Astrocyte of the spinal cord (primary cell): ENCODE results near the gene KARS1.

Experiments
- DNase-seq: peaks from one replicate; pipeline ENCODE4 v3.0.0; 2011; ENCODE audit warnings: low read depth, low spot score
- H3K4me3 ChIP-seq: 2 replicates; pipeline ENCODE4 v1.5.1; 2011; ENCODE audit warnings: low read depth, mild to moderate bottlenecking, low read length, moderate library complexity
- in situ Hi-C: cut with HindIII; loops from 2 replicates; pipeline ENCODE4 v1.10.0; 2017; ENCODE audit warnings: low sequenced_read_pairs
- TF ChIP-seq, protein P1 (sequence below): IDR thresholded peaks from 2 replicates; pipeline ENCODE4 v1.5.1; 2012; ENCODE audit warnings: low read depth, mild to moderate bottlenecking, low read length, inconsistent platforms

The KARS1 gene

DNA sequence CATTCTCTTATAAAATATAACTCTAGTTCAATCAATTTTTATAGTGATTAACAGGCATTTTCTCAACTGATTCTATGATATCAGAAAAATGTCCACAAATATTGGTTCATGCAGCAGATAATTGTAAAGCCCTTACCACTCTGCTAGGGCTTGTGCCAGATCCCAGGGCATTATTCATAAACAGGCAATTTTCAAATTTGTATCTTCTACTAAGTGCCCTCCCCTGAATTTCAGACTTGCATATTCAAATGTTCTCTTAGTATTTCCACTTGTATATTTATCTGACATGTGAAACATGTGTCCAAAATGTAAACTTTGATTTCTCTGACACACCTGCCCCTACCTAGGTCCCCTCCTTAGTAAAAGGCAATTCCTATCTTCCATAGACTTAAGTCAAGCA, 20.0 kb upstream of the KARS1 start:
- TF ChIP-seq, protein P1, sequence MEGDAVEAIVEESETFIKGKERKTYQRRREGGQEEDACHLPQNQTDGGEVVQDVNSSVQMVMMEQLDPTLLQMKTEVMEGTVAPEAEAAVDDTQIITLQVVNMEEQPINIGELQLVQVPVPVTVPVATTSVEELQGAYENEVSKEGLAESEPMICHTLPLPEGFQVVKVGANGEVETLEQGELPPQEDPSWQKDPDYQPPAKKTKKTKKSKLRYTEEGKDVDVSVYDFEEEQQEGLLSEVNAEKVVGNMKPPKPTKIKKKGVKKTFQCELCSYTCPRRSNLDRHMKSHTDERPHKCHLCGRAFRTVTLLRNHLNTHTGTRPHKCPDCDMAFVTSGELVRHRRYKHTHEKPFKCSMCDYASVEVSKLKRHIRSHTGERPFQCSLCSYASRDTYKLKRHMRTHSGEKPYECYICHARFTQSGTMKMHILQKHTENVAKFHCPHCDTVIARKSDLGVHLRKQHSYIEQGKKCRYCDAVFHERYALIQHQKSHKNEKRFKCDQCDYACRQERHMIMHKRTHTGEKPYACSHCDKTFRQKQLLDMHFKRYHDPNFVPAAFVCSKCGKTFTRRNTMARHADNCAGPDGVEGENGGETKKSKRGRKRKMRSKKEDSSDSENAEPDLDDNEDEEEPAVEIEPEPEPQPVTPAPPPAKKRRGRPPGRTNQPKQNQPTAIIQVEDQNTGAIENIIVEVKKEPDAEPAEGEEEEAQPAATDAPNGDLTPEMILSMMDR = no peak
- in situ Hi-C loops = no loop called here
- no peak for DNase-seq
- H3K4me3 ChIP-seq = no peak overlapping the region

DNA sequence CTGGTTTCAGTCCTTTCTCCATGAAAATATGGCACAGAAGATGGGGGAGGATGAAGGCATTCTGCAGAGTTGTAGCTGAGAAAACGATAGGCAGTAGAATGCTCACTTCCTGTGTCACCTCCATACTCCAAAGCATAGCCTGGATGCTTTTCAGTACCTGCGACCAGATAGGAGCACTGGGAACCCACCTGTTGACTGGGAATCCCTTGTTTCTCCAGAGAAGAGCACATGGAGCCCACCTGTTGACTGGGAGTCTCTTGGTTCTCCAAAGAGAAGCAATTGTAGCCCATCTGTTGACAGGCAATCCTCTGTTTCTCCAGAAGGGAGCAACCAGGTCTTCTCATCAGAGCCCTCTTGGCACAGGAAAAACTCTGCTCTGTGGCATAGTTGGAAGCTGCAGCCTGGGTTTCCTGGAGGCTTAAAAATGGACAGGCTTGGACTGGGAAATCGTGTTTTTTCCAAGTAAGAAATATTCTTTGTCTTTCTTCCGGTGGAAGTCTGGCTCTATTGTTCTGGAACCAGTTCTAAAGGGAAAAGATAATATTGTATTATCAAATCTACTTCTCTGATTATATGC, 13.3 kb upstream of the KARS1 start:
- H3K4me3 ChIP-seq = no peak overlapping the region
- DNase-seq = no peak
- in situ Hi-C loops = no loop called here
- TF ChIP-seq, protein P1 = no peak

DNA sequence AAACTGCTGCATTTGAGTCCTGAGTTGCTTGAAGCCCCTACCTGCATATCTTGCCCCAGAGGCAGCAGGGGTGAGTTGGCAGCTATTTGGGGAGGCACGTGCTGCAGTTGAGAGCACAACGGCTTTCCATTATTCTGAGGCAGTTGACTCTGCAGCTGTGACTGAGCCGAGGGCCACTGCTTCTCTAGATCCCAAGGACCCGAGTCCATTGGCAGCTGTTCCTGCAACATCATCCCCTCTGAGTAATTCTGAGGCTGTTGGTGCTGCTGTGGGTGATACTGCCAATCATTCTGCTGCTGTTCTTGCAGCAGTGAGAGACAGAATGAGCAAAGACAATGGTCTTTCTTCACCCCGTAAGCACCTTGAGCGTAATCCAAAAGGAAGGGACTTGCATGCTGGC, 12.9 kb upstream of the KARS1 start:
- TF ChIP-seq, protein P1 = no peak
- no peak for DNase-seq
- H3K4me3 ChIP-seq = no peak overlapping the region
- in situ Hi-C loops = no loop called here

DNA sequence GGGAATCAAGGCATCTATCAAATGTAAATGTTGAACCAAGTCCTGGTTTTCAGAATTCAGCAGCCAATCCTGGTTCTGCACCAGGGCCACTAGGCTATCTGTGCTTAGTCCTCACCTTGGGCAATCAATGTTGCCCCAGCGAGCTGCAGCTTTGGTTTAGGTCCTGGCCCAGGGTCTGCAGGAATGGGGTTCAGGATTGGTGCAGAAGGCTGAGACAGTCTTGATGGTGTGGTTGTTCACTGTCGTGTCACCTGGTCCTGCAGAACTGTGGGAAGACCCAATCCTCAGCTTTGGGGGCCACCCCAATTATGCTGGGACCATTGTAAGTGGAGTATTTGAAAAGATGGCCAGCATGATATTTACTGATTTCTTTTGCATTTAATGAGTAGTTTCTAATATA, 10.7 kb upstream of the KARS1 start:
- no peak overlapping the region for H3K4me3 ChIP-seq
- DNase-seq = no peak
- in situ Hi-C loops = no loop called here
- TF ChIP-seq, protein P1 = no peak

DNA sequence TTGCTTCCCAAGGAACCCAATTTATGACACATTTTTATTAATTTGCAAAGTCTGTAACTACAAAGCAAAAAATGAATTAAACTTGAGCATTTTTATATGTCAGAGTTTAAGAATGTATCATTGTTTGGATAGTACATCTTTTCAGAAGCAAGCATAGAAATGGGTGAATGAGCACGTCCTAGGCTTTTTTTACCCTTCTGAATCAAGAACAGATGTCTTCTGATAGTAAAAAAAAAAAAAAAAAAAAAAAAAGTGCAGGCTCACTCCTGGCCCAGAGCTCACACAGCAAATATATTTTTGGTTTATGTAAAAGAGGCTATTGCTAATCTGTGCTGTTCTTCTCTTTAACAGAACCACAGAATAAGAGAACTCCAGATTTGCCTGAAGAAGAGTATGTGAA, 6.5 kb upstream of the KARS1 start:
- in situ Hi-C loops = no loop called here
- DNase-seq = peak; percentile 15
- TF ChIP-seq, protein P1 = no peak
- H3K4me3 ChIP-seq = no peak overlapping the region

DNA sequence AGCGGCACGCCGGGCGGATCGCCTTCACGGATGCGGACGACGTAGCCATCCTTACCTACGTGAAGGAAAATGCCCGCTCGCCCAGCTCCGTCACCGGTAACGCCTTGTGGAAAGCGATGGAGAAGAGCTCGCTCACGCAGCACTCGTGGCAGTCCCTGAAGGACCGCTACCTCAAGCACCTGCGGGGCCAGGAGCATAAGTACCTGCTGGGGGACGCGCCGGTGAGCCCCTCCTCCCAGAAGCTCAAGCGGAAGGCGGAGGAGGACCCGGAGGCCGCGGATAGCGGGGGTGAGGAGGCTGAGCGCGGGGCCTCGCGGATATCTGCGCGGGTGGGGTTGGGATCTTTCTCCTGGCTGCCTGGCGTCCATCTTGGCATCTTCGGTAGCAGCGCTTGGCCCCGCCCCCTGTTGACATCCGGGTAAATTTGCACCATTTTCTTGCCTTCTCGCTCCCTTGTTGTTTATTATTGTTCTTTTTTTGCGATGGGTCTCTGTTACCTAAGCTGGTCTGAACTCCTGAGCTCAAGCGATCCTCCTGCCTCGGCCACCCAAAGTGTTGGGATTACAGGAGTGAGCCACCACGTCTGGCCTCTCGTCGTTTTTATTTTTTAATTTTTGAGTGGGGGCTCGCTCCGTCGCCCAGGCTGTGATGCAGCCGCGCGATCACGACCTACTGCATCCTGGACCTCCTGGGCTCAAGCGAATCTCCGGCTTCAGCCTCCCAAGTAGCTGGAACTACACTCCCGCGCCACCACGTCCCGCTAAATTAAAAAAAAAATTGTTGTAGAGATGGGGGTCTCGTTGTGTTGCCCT, 1.0 kb upstream of the KARS1 start:
- in situ Hi-C loops = no loop called here

More for the DNA sequence above, 1.0 kb upstream of the KARS1 start:
- TF ChIP-seq, protein P1 = no peak
- DNase-seq = peak; percentile 76
- peak overlapping the region; percentile 98 for H3K4me3 ChIP-seq
